NCI-H345 treated with DMSO at 0.1 percent for 48 hours (cell line): Measurements from ENCODE around the gene CACNA1D.

ENCODE experiments used
- DNase-seq: peaks from one replicate; lab custom pipeline; 2025; ENCODE audit not compliant: unreplicated experiment; lab: John Stamatoyannopoulos, UW

CACNA1D gene

GRCh38 chr3:53837331-53837730 is 342.9 kb downstream of the CACNA1D start:
- DNase-seq, result no peak

DNA sequence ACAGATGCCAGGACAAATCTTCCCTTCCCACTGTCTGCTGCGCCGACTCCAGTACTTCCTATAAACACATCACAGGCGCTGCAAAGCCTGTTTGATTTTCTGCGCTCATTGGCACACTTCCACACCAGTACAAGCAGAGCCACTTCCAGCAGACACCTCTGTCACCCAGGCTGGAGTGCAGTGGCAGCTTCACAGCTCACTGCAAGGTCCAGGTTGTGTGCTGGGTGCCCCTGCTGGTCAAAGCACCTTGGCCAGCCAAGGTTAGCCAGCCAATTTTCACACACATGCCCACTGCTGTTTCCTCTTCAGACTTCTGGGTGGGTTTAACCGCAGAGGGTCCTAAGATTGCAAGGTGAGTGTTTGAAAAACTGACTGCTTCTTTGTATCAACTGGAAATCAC is 346.9 kb downstream of the CACNA1D start:
- DNase-seq, result no peak

DNA sequence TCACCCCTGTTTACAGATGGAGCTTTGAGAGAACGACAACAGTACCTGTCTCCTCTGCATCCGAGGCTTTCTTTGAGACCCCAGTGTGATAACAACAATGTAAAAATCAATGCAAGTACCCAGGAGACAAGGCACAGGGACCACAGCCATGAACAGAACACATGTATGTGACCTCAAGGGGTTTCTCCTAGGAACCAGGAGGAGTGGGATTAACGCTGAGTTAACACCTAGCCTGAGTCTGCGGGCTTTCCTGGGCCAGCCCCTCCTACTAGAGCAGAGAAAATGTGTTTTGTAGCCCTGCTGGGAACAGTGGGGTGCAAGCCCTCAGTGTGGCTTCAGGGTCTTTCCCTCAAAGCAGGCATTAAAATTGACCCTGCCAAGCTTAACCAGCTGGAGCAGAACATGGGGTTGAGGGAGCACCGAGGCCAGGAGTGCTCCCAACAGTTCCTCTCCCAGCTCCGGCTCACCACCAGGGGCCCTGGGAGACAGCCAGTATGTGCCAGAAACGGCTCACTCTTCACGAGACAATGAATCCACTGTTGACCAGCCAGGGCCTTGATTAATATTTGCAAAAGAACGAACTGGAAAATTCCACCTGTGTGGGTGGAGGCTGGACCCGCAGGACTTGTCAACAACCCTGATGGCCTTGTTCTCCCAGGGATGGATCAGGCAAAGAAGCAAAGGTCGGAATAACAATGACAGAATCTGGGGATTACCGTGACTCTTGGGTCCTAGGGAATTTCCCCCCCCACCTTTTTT is 348.2 kb downstream of the CACNA1D start:
- DNase-seq, result no peak

- no peak for DNase-seq
Measured at GRCh38 chr3:53843195-53844177, 349.1 kb downstream of the CACNA1D start.

- DNase-seq, result no peak
Measured at GRCh38 chr3:53844262-53845102, 350.1 kb downstream of the CACNA1D start.

GRCh38 chr3:53845103-53845880 is 350.9 kb downstream of the CACNA1D start:
- no peak for DNase-seq

GRCh38 chr3:53845881-53846133 is 351.4 kb downstream of the CACNA1D start:
- DNase-seq, result no peak

GRCh38 chr3:53846134-53846850 is 351.9 kb downstream of the CACNA1D start, which contains the start of the genes CHDH and IL17RB:
Gene CHDH, minus strand, starts transcription at chr3:53846419. Its CDS starts 22,411 bp downstream, at chr3:53824008.
Gene IL17RB, plus strand, starts transcription at chr3:53846568. Its CDS starts 21 bp downstream, at chr3:53846589.
- DNase-seq, result peak; percentile 10

GRCh38 chr3:53846851-53847155 is 352.4 kb downstream of the CACNA1D start:
- DNase-seq, result no peak

- DNase-seq, result no peak
Measured at GRCh38 chr3:53849916-53850315, 355.5 kb downstream of the CACNA1D start.

DNA sequence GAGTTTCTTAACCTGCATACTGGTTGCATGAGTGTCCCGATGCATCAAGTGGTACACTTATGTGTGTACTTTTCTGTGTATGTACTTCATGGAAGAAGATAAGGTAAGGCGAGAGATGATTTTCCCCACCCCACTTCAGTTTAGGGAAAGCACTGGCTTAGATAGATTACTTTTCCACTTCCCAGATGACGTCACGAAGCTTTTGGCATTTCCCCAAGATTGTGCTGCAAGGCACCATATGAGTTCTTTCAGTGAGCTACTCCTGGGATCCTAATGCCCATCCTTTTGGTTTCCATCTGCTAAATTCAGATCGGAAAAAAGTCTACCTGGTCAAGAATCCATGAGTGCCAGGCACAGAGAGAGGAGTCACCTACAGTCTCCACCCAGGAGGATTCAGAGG is 356.5 kb downstream of the CACNA1D start:
- DNase-seq, result no peak

DNA sequence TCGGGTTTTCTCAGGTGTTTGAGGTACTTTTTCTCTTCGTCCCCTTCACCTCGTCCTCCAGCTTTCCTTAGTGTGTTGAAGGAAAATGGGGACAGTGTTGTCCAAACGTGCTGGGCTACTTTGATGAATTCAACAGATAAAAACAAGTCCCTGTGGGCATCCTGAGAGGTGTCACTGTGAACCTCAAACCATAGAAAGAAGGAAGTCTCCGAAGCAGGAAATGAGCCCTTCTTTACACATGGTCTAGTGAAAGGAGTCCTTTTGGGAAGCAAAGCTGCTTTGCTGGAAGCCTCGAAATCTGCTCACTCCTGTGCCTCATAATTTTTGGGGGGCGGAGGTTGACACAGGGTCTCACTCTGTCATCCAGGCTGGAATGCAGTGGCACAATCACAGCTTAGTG is 362.6 kb downstream of the CACNA1D start:
- no peak for DNase-seq

GRCh38 chr3:53858096-53858741 is 363.8 kb downstream of the CACNA1D start:
- no peak for DNase-seq

DNA sequence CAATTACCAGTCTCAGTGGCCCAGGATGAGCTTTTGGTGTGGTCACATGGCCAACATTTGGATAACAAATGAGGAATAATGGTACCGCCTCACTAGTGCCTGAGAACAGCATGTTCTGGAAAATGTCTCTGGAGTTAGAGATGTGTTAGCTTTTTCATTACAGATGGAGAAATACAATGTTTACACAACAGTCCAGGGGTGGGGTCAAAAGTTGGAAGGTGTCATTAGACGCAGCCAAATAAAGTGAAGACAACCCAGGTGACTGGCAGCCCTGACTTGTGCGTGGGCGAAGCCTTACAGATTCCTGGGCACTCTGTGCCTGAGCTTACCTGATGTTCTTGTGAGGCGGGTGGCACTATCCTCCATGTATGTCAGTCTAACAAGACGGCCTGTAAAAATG is 364.8 kb downstream of the CACNA1D start:
- DNase-seq, result no peak

DNA sequence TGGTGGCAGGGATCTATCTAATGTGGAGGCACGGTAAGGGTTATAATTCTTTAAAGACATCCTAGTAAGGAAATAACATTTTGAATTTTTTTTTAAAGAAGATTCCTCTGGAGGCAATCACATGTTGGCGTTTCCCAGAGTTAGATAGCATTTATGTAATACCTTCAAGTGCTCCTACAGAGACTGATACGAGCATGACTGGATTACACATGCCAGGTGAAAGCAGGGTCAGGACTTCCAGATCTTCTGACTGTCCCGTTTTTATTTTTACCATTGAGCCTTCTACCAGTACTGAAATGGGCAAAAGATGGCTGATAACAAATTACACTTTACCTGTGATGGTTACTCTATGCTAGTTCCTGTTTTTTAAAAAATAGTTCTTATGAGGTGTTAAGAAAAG is 365.8 kb downstream of the CACNA1D start:
- no peak for DNase-seq

GRCh38 chr3:53862241-53862640 is 367.8 kb downstream of the CACNA1D start:
- no peak for DNase-seq

DNA sequence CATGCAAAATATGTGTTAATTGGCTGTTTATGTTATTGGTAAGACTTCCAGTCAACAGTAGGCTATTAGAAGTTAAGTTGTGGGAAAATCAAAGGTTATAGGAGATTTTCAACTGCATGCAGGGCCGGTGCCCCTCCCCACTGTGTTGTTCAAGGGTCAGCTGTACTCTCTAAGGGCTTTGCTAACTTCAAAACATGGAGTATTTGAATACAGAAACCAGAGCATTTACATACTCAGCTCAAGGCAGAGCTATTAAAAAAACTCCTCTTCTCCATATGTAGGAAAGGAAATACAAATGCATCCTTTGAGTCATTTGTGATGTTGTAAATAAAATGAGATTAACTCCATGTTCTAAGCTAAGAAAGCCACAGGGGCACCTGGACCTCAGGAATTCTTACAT is 368.7 kb downstream of the CACNA1D start:
- DNase-seq, result no peak
